ENCODE measurements around the gene PCSK2. TPM values are rescaled to one million over a fixed set of nuclear protein-coding genes. Genes with fewer than 3 reads are reported as not detected.

PCSK2 gene
- total RNA-seq, 4 donors from 2014 or later = 0.29 TPM; not detected in 3

DNA sequence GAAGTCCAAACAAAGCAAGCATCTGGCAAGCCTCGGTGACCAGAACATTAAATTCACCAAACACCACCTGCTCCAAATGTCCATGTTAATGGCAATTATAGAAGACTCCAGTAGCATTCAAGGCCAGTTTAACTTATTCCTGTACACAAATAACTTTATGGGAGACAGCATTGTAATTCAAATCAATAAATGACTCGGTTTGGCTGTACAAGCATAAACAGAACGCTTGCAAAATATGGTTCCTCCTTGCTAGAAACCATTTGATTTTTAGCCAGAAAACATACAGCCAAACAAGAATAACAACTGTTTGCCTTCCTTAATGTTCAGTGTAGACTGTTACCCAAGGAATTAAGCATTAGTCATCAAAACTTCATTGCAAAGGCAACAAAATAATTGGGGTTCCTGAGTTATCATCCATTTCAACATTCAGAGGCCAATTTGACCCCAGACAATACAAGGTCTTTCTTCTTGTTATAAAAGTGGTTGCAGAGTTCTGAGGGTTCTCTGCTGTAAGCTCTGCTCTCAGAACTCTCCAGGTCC is 179.3 kb downstream of the PCSK2 start:
- no peaks in the 10 kb centered on the region for H3K36me3 ChIP-seq
- DNase-seq (no peak), ATAC-seq (no peak)
- H3K4me1 ChIP-seq = no peaks in the 10 kb centered on the region
- H3K27ac ChIP-seq = no peak overlapping the region
- H3K9me3 ChIP-seq = no peaks in the 10 kb centered on the region
- in situ Hi-C loops (cut with MboI; ENCODE audit: low sequenced_read_pairs in 4 of 4) (no loop called here), intact Hi-C loops (cut with DNase I; ENCODE audit: low total_unique reads) (no loop called here)
- no peaks in the 10 kb centered on the region for H3K27me3 ChIP-seq
- TF ChIP-seq, protein P1, sequence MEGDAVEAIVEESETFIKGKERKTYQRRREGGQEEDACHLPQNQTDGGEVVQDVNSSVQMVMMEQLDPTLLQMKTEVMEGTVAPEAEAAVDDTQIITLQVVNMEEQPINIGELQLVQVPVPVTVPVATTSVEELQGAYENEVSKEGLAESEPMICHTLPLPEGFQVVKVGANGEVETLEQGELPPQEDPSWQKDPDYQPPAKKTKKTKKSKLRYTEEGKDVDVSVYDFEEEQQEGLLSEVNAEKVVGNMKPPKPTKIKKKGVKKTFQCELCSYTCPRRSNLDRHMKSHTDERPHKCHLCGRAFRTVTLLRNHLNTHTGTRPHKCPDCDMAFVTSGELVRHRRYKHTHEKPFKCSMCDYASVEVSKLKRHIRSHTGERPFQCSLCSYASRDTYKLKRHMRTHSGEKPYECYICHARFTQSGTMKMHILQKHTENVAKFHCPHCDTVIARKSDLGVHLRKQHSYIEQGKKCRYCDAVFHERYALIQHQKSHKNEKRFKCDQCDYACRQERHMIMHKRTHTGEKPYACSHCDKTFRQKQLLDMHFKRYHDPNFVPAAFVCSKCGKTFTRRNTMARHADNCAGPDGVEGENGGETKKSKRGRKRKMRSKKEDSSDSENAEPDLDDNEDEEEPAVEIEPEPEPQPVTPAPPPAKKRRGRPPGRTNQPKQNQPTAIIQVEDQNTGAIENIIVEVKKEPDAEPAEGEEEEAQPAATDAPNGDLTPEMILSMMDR (IDR thresholded peaks at IDR 0.05 in 4 of 5, conservative IDR thresholded peaks at IDR 0.05 in 1 of 5) = no peak
- no peak for TF ChIP-seq POLR2A (IDR thresholded peaks at IDR 0.05)
- H3K4me3 ChIP-seq = no peak overlapping the region

- DNase-seq (no peak), ATAC-seq (no peak)
- H3K9me3 ChIP-seq = no peaks in the 10 kb centered on the region
- no peaks in the 10 kb centered on the region for H3K36me3 ChIP-seq
- no peak for TF ChIP-seq POLR2A (IDR thresholded peaks at IDR 0.05)
- TF ChIP-seq, protein P1 (IDR thresholded peaks at IDR 0.05 in 4 of 5, conservative IDR thresholded peaks at IDR 0.05 in 1 of 5) = no peak
- in situ Hi-C loops (cut with MboI; ENCODE audit: low sequenced_read_pairs in 4 of 4) = no loop called here
- no peak overlapping the region for H3K4me3 ChIP-seq
- H3K27me3 ChIP-seq = no peaks in the 10 kb centered on the region
- intact Hi-C loops (cut with DNase I; ENCODE audit: low total_unique reads) = no loop called here
- H3K27ac ChIP-seq = no peak overlapping the region
- H3K4me1 ChIP-seq = no peaks in the 10 kb centered on the region
Measured at GRCh38 chr20:17407550-17407949, 180.7 kb downstream of the PCSK2 start.

- H3K4me3 ChIP-seq = no peak overlapping the region
- no peaks in the 10 kb centered on the region for H3K9me3 ChIP-seq
- intact Hi-C loops (cut with DNase I; ENCODE audit: low total_unique reads) (no loop called here), in situ Hi-C loops (cut with MboI; ENCODE audit: low sequenced_read_pairs in 4 of 4) (no loop called here)
- H3K4me1 ChIP-seq = no peaks in the 10 kb centered on the region
- ATAC-seq (no peak), DNase-seq (no peak)
- H3K27me3 ChIP-seq = no peaks in the 10 kb centered on the region
- no peaks in the 10 kb centered on the region for H3K36me3 ChIP-seq
- H3K27ac ChIP-seq = no peak overlapping the region
- TF ChIP-seq POLR2A (IDR thresholded peaks at IDR 0.05) = no peak
- TF ChIP-seq, protein P1 (IDR thresholded peaks at IDR 0.05 in 4 of 5, conservative IDR thresholded peaks at IDR 0.05 in 1 of 5) = no peak
Measured at GRCh38 chr20:17417225-17417624, 190.4 kb downstream of the PCSK2 start.

DNA sequence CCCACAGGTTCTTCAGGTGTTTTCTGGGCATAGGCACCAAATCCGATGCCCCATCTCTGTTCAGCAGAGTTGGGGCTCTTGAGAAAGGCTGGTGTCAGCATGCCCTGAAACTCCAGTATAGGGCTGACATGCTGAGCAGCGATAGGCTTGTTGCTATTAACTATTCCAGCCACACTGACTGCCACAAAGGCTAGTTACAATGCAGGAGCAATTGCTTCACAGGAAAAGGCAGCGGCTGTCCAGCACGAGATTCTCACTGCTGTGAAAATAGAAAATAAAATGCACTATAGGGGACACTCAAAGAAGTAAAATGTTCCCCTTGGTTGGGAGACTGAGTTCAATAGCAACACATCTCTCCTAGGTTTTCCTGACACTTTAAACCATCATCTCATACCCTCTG is 191.9 kb downstream of the PCSK2 start:
- in situ Hi-C loops (cut with MboI; ENCODE audit: low sequenced_read_pairs in 4 of 4) (no loop called here), intact Hi-C loops (cut with DNase I; ENCODE audit: low total_unique reads) (no loop called here)
- no peaks in the 10 kb centered on the region for H3K9me3 ChIP-seq
- no peaks in the 10 kb centered on the region for H3K36me3 ChIP-seq
- DNase-seq (no peak), ATAC-seq (no peak)
- no peaks in the 10 kb centered on the region for H3K27me3 ChIP-seq
- H3K4me1 ChIP-seq = no peaks in the 10 kb centered on the region
- TF ChIP-seq, protein P1 (IDR thresholded peaks at IDR 0.05 in 4 of 5, conservative IDR thresholded peaks at IDR 0.05 in 1 of 5) = no peak
- TF ChIP-seq POLR2A (IDR thresholded peaks at IDR 0.05) = no peak
- H3K27ac ChIP-seq = no peak overlapping the region
- no peak overlapping the region for H3K4me3 ChIP-seq

DNA sequence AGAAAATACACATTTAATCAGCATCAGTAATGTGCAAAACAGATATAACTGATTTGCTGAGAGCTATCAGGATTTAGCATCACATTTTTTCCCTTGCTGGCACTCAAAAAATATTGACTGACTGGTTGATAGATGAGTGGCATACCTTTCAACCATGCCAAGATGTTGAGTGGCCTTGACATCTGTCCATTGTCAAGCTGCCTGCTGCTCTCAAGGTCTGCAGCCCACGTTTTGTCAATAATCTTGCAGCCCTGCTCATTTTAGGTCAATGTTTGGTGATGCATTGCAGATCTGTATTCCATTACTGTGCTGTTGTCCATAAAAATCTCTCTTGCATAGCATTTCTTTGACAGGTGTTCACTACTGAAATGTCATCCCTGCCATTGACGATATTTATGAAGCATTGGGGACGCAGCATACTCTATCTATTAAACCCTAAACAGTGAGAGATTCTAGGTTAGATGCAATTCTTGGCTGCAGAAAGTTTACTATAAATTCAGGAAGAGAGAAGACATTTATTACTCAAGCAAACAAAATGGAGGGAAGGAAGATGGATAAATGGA is 192.7 kb downstream of the PCSK2 start:
- no peaks in the 10 kb centered on the region for H3K9me3 ChIP-seq
- intact Hi-C loops (cut with DNase I; ENCODE audit: low total_unique reads) = no loop called here
- TF ChIP-seq, protein P1 (IDR thresholded peaks at IDR 0.05 in 4 of 5, conservative IDR thresholded peaks at IDR 0.05 in 1 of 5) = no peak
- no peak for TF ChIP-seq POLR2A (IDR thresholded peaks at IDR 0.05)
- no peak overlapping the region for H3K27ac ChIP-seq
- H3K27me3 ChIP-seq = no peaks in the 10 kb centered on the region
- H3K4me3 ChIP-seq = no peak overlapping the region
- no peak for ATAC-seq
- DNase-seq = no peak
- no peaks in the 10 kb centered on the region for H3K4me1 ChIP-seq
- in situ Hi-C loops (cut with MboI; ENCODE audit: low sequenced_read_pairs in 4 of 4) = loop anchor here in 2 of 4 donors (10.0 kb wide), 1 partner anchor 615 kb away; no protein-coding TSS in a partner anchor
- no peaks in the 10 kb centered on the region for H3K36me3 ChIP-seq
